ENCODE data around the gene CBY2. TPM values are rescaled to one million over a fixed set of nuclear protein-coding genes. Genes with fewer than 3 reads are reported as not detected.
"Not testable (repeated sequence)": the region's sequence is repeated elsewhere in the genome, so short reads cannot be mapped to it uniquely, and the experiment has no call there.

Gene CBY2, protein sequence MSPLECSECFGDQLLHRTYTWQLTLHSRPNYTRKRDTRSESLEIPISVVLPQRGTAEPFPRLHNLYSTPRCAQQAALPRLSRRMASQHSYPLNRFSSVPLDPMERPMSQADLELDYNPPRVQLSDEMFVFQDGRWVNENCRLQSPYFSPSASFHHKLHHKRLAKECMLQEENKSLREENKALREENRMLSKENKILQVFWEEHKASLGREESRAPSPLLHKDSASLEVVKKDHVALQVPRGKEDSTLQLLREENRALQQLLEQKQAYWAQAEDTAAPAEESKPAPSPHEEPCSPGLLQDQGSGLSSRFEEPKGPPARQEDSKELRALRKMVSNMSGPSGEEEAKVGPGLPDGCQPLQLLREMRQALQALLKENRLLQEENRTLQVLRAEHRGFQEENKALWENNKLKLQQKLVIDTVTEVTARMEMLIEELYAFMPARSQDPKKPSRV
- total RNA-seq, result not detected

DNA sequence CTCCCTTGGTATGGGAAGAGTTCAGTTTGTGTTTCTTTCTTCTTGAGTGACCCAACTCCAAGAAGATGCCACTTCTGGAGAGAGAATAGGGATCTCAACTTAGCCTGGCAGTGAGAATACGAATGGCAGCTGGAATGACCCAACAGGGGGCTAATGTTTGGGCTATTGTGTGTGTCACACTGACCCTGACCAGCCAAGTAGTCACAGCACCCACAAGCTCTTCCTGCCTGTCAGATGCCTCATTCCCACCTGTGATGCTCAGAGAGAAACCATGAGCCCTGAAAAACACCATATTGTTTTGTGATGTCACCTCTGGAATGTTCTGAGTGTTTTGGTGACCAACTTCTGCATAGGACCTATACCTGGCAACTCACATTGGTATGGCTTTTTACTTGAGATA lies at the start of gene CBY2:
CBY2 (plus strand) TSS at position 233 of the 400 bp plus-strand sequence; CDS start at position 304, 71 bp downstream.
- no peaks in the 10 kb centered on the region for H3K36me3 ChIP-seq
- no peaks in the 10 kb centered on the region for H3K4me1 ChIP-seq
- DNase-seq (ENCODE audit: low spot score in 2 of 2), result no peak
- H3K4me3 ChIP-seq, result no peak within 1 kb of the TSS
- intact Hi-C loops (cut with DNase I), result no loop called here
- H3K27me3 ChIP-seq, result no peaks in the 10 kb centered on the region
- TF ChIP-seq, protein P1, sequence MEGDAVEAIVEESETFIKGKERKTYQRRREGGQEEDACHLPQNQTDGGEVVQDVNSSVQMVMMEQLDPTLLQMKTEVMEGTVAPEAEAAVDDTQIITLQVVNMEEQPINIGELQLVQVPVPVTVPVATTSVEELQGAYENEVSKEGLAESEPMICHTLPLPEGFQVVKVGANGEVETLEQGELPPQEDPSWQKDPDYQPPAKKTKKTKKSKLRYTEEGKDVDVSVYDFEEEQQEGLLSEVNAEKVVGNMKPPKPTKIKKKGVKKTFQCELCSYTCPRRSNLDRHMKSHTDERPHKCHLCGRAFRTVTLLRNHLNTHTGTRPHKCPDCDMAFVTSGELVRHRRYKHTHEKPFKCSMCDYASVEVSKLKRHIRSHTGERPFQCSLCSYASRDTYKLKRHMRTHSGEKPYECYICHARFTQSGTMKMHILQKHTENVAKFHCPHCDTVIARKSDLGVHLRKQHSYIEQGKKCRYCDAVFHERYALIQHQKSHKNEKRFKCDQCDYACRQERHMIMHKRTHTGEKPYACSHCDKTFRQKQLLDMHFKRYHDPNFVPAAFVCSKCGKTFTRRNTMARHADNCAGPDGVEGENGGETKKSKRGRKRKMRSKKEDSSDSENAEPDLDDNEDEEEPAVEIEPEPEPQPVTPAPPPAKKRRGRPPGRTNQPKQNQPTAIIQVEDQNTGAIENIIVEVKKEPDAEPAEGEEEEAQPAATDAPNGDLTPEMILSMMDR (IDR thresholded peaks at IDR 0.05), result no peak
- H3K9me3 ChIP-seq, result no peaks in the 10 kb centered on the region
- H3K27ac ChIP-seq, result no peak within 1 kb of the TSS

DNA sequence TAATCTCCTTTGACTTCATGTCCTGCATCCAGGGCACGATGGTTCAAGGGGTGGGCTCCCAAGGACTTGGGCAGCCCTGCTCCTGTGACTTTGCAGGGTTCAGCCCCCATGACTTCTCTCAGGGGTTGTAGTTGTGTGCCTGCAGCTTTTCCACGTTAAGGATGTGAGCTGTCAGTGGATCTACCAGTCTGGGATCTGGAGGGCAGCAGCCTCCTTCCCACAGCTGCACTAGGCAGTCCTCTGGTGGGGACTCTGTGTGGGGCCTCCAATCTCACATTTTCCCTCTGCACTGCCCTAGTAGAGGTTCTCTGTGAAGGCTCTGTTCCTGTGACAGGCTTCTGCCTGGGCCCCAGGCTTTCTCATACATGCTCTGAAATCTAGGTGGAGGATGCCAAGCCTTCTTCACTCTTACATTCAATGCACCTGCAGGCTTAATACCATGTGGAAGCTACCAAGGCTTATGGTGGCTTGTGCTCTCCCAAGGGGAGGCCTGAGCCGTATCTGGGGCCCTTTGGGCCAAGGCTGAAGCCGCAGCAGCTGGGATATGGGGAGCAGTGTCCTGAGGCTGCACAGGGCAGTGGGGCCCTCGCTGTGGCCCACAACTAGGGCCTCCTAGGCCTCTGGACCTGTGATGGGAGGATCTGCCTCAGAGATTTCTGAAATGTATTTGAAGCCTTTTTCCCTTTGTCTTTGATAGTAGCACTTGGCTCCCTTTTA lies 47.3 kb upstream of the CBY2 start:
- no peak for DNase-seq (ENCODE audit: low spot score in 2 of 2)
- intact Hi-C loops (cut with DNase I), result no loop called here
- Histone ChIP-seq H3K36me3 (no peaks in the 10 kb centered on the region), H3K4me1 (no peaks in the 10 kb centered on the region), H3K9me3 (peaks cover 0 to 5% of the 10 kb centered on the region in 2 donors), H3K27me3 (no peaks in the 10 kb centered on the region), H3K27ac (no peak overlapping the region), H3K4me3 (no peak overlapping the region)
- TF ChIP-seq, protein P1 (IDR thresholded peaks at IDR 0.05), result no peak

DNA sequence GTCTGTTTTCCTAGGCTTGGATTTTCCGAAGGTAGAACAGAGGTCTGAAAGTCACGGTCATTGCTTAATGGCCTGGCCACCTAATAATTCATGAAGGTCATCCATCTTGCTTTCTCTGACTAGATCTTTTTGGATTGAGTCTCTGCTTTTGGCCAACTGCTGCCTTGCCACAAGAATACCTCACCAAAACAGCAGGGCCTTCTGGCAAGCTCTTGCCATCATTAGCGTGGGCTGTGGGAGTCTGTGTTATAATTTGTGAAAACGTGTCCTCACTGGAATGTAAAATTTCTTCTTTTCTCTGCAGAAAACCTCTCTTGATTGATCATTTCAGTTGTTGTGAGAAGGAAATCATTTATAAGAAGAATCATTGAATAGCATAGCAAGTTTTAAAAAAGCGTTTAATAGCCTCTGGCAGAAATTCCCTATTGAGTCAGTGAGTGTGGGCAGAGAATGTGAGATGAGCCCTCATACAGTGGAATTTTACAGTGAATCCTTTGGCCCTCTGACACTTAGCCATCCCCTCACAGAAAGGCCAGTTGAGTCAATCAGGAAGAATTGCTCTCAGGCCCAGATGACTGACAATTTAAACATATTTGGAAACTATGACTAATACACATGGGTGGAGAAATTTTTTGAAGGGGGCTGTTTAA lies 43.4 kb upstream of the CBY2 start:
- Histone ChIP-seq H3K27ac (no peak overlapping the region), H3K36me3 (no peaks in the 10 kb centered on the region), H3K4me3 (no peak overlapping the region), H3K4me1 (no peaks in the 10 kb centered on the region), H3K9me3 (peaks cover 0 to 5% of the 10 kb centered on the region in 2 donors), H3K27me3 (no peaks in the 10 kb centered on the region)
- TF ChIP-seq, protein P1 (IDR thresholded peaks at IDR 0.05), result no peak
- no peak for DNase-seq (ENCODE audit: low spot score in 2 of 2)
- intact Hi-C loops (cut with DNase I), result no loop called here

DNA sequence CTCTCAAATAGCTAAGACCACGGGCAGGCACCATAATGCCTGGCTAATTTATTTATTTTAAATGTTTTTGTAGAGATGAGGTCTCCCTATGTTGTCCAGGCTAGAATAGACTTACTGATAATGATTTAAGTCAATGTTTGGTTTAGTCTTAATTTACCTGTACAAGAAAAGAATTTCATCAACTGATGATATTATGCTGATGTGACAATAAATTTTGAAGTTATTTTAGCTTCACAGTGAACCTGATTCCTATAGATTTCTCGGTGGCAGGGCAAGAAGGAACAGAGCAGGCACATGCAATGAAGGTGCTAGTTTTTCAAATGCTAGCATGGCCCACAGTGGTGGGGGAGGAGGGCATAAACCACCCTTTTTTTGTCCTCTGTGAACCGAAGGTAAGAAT lies 42.6 kb upstream of the CBY2 start:
- Histone ChIP-seq H3K27me3 (no peaks in the 10 kb centered on the region), H3K4me1 (no peaks in the 10 kb centered on the region), H3K27ac (no peak overlapping the region), H3K36me3 (no peaks in the 10 kb centered on the region), H3K9me3 (peaks cover 0 to 5% of the 10 kb centered on the region in 2 donors), H3K4me3 (no peak overlapping the region)
- no peak for DNase-seq (ENCODE audit: low spot score in 2 of 2)
- TF ChIP-seq, protein P1 (IDR thresholded peaks at IDR 0.05), result no peak
- intact Hi-C loops (cut with DNase I), result no loop called here

DNA sequence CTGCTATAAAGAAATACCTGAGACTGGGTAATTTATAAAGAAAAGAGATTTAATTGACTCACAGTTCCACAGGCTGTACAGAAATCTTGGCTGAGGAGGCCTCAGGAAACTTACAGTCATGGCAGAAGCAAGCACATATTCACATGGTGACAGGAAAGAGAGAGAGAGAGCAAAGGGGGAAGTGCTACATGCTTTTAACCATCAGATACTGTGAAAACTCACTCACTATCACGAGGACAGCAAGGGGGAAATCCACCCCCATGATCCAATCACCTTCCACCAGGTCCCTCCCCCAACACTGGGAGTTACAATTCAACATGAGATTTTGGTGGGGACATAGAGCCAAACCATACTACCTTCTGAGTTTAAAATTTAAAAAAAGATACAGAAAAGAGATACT lies 41.7 kb upstream of the CBY2 start:
- DNase-seq (ENCODE audit: low spot score in 2 of 2); H3K27ac ChIP-seq; intact Hi-C loops (cut with DNase I); H3K4me3 ChIP-seq; H3K27me3 ChIP-seq; H3K36me3 ChIP-seq; H3K4me1 ChIP-seq; H3K9me3 ChIP-seq: not testable (repeated sequence)

DNA sequence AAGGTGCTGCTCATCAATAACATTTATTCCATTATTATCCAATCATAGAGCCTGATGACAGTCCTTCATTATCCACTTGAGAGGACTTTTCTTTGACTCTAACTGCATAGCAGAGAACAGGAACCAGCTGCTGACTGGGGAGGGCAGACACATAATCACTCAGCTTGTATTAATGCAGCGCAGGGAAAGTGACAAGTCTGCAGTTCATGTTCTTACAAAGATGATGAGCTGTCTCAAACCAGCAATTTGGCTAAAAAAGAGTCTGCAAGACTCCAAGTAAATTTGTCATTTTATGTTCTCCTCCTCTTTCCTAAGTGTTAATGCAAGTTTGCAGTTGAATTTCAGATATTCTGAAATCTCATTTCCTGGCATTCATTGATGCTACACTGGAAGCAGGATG lies 40.0 kb upstream of the CBY2 start:
- Histone ChIP-seq H3K27me3 (no peaks in the 10 kb centered on the region), H3K36me3 (no peaks in the 10 kb centered on the region), H3K4me3 (no peak overlapping the region), H3K4me1 (no peaks in the 10 kb centered on the region), H3K9me3 (peaks cover 0 to 5% of the 10 kb centered on the region in 2 donors), H3K27ac (no peak overlapping the region)
- intact Hi-C loops (cut with DNase I), result no loop called here
- TF ChIP-seq, protein P1 (IDR thresholded peaks at IDR 0.05), result no peak
- DNase-seq (ENCODE audit: low spot score in 2 of 2), result no peak

DNA sequence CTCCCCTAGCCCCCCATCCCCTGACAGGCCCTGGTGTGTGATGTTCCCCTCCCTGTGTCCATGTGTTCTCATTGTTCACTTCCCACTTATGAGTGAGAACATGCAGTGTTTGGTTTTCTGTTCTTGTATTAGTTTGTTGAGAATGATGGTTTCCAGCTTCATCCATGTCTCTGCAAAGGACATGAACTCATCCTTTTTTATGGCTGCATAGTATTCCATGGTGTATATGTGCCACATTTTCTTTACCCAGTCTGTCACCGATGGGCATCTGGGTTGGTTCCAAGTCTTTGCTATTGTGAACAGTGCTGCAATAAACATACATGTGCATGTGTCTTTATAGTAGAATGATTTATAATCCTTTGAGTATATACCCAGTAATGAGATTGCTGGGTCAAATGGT lies 39.2 kb upstream of the CBY2 start:
- intact Hi-C loops (cut with DNase I); H3K4me1 ChIP-seq: not testable (repeated sequence)

DNA sequence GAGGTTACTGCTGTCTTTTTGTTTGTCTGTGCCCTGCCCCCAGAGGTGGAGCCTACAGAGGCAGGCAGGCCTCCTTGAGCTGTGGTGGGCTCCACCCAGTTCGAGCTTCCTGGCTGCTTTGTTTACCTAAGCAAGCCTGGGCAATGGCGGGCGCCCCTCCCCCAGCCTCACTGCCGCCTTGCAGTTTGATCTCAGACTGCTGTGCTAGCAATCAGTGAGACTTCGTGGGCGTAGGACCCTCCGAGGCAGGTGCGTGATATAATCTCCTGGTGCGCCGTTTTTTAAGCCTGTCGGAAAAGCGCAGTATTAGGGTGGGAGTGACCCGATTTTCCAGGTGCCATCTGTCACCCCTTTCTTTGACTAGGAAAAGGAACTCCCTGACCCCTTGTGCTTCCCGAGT lies 32.5 kb upstream of the CBY2 start:
- H3K36me3 ChIP-seq; H3K27ac ChIP-seq; H3K27me3 ChIP-seq; H3K4me1 ChIP-seq; intact Hi-C loops (cut with DNase I); H3K9me3 ChIP-seq; DNase-seq (ENCODE audit: low spot score in 2 of 2); H3K4me3 ChIP-seq: not testable (repeated sequence)

More for the DNA sequence above, 39.2 kb upstream of the CBY2 start:
- not testable (repeated sequence) for H3K9me3 ChIP-seq; H3K36me3 ChIP-seq; H3K4me3 ChIP-seq; H3K27ac ChIP-seq; H3K27me3 ChIP-seq; DNase-seq (ENCODE audit: low spot score in 2 of 2)

Measured in ascending aorta (tissue), 2 donors.